ENCODE measurements around the gene ZFYVE1. TPM values are rescaled to one million over a fixed set of nuclear protein-coding genes. Genes with fewer than 3 reads are reported as not detected.

ZFYVE1 gene
- total and polyA plus RNA-seq, 2 experiments from 2014 or later: 15.3 TPM

GRCh38 chr14:72946491-72946890 is 80.4 kb downstream of the ZFYVE1 start:
- no peaks in the 10 kb centered on the region for H3K4me1 ChIP-seq (ENCODE audit: insufficient read depth)
- no peak overlapping the region for H3K4me2 ChIP-seq
- no peaks in the 10 kb centered on the region for H3K27me3 ChIP-seq
- no peak overlapping the region for H3K4me3 ChIP-seq
- no peaks in the 10 kb centered on the region for H3K36me3 ChIP-seq (replicated peaks; ENCODE audit: insufficient read depth, low read depth)
- no peak for DNase-seq (ENCODE audit: low spot score)
- no peaks in the 10 kb centered on the region for H4K20me1 ChIP-seq (ENCODE audit: insufficient read depth, poor library complexity, severe bottlenecking)
- TF ChIP-seq EZH2phosphoT487 (IDR thresholded peaks at IDR 0.05; ENCODE audit: low read depth, severe bottlenecking, unreplicated experiment) (no peak), EZH2 (IDR thresholded peaks at IDR 0.05; ENCODE audit: borderline replicate concordance) (no peak), CTCF (IDR thresholded peaks at IDR 0.05; ENCODE audit: poor library complexity) (no peak)
- H3K9me3 ChIP-seq (ENCODE audit: low read depth): no peaks in the 10 kb centered on the region
- H3K9me2 ChIP-seq (replicated peaks; ENCODE audit: insufficient read depth): no peaks in the 10 kb centered on the region
- no peak overlapping the region for H2AFZ ChIP-seq
- no peaks in the 10 kb centered on the region for H3K79me2 ChIP-seq
- no peak overlapping the region for H3K27ac ChIP-seq
- 93% methylated on average over 8 of the region's 8 CpGs for WGBS (ENCODE audit: low lambda C conversion rate, missing lambda C conversion rate)

- TF ChIP-seq EZH2 (IDR thresholded peaks at IDR 0.05; ENCODE audit: borderline replicate concordance) (no peak), CTCF (IDR thresholded peaks at IDR 0.05; ENCODE audit: poor library complexity) (no peak), EZH2phosphoT487 (IDR thresholded peaks at IDR 0.05; ENCODE audit: low read depth, severe bottlenecking, unreplicated experiment) (no peak)
- 95% methylated on average over 13 of the region's 13 CpGs for WGBS (ENCODE audit: low lambda C conversion rate, missing lambda C conversion rate)
- H3K79me2 ChIP-seq: no peaks in the 10 kb centered on the region
Observed at GRCh38 chr14:72945356-72946027, 81.4 kb downstream of the ZFYVE1 start.

GRCh38 chr14:72943876-72944430 is 83.0 kb downstream of the ZFYVE1 start:
- Histone ChIP-seq H3K27ac (no peak overlapping the region), H3K79me2 (no peaks in the 10 kb centered on the region), H3K4me1 (ENCODE audit: insufficient read depth) (no peaks in the 10 kb centered on the region), H2AFZ (no peak overlapping the region), H3K36me3 (replicated peaks; ENCODE audit: insufficient read depth, low read depth) (no peaks in the 10 kb centered on the region), H3K27me3 (no peaks in the 10 kb centered on the region), H3K9me2 (replicated peaks; ENCODE audit: insufficient read depth) (no peaks in the 10 kb centered on the region), H3K4me3 (no peak overlapping the region), H4K20me1 (ENCODE audit: insufficient read depth, poor library complexity, severe bottlenecking) (no peaks in the 10 kb centered on the region), H3K9me3 (ENCODE audit: low read depth) (no peaks in the 10 kb centered on the region), H3K4me2 (no peak overlapping the region)
- no peak for DNase-seq (ENCODE audit: low spot score)
- 96% methylated on average over 13 of the region's 13 CpGs for WGBS (ENCODE audit: low lambda C conversion rate, missing lambda C conversion rate)
- TF ChIP-seq EZH2 (IDR thresholded peaks at IDR 0.05; ENCODE audit: borderline replicate concordance): no peak
- TF ChIP-seq CTCF (IDR thresholded peaks at IDR 0.05; ENCODE audit: poor library complexity): no peak
- TF ChIP-seq EZH2phosphoT487 (IDR thresholded peaks at IDR 0.05; ENCODE audit: low read depth, severe bottlenecking, unreplicated experiment): no peak

More at GRCh38 chr14:72945356-72946027, 81.4 kb downstream of the ZFYVE1 start:
- H3K9me2 ChIP-seq (replicated peaks; ENCODE audit: insufficient read depth): no peaks in the 10 kb centered on the region
- H3K27ac ChIP-seq: no peak overlapping the region
- H3K4me1 ChIP-seq (ENCODE audit: insufficient read depth): no peaks in the 10 kb centered on the region
- no peak overlapping the region for H3K4me3 ChIP-seq
- no peak for DNase-seq (ENCODE audit: low spot score)
- no peak overlapping the region for H2AFZ ChIP-seq
- H3K36me3 ChIP-seq (replicated peaks; ENCODE audit: insufficient read depth, low read depth): no peaks in the 10 kb centered on the region
- no peaks in the 10 kb centered on the region for H4K20me1 ChIP-seq (ENCODE audit: insufficient read depth, poor library complexity, severe bottlenecking)
- no peaks in the 10 kb centered on the region for H3K27me3 ChIP-seq
- no peaks in the 10 kb centered on the region for H3K9me3 ChIP-seq (ENCODE audit: low read depth)
- no peak overlapping the region for H3K4me2 ChIP-seq
